ENCODE data around the gene SH3RF2. TPM values are rescaled to one million over a fixed set of nuclear protein-coding genes. Genes with fewer than 3 reads are reported as not detected.
A peak's percentile ranks its signal among the peaks of the same experiment; 100 is the strongest.

SH3RF2 gene
- total RNA-seq, 2 experiments from 2014 or later: not detected

DNA sequence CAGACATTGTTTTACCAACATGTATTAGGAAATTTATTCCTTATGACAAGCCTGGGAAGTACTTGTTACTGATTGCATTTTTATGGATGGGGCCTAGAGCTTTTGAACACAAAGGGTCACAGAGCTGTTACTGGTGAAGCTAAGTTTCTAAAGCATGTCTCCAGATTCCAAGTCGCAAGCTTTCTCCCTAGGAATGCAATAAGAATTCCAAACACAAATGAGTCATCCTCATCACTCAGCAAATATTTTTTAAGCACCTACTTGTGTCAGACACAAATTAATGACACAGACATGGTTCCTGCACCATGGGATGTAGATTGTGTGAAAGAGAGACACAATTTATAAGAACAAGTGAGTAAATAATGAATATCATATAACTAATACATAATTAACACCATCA is 11.0 kb upstream of the SH3RF2 start:
- H3K36me3 Mint-ChIP-seq (ENCODE audit: low read depth): no peaks in the 10 kb centered on the region
- no peaks in the 10 kb centered on the region for H3K4me1 Mint-ChIP-seq (ENCODE audit: low read depth)
- no peaks in the 10 kb centered on the region for H3K9me3 Mint-ChIP-seq
- TF ChIP-seq, protein P1, sequence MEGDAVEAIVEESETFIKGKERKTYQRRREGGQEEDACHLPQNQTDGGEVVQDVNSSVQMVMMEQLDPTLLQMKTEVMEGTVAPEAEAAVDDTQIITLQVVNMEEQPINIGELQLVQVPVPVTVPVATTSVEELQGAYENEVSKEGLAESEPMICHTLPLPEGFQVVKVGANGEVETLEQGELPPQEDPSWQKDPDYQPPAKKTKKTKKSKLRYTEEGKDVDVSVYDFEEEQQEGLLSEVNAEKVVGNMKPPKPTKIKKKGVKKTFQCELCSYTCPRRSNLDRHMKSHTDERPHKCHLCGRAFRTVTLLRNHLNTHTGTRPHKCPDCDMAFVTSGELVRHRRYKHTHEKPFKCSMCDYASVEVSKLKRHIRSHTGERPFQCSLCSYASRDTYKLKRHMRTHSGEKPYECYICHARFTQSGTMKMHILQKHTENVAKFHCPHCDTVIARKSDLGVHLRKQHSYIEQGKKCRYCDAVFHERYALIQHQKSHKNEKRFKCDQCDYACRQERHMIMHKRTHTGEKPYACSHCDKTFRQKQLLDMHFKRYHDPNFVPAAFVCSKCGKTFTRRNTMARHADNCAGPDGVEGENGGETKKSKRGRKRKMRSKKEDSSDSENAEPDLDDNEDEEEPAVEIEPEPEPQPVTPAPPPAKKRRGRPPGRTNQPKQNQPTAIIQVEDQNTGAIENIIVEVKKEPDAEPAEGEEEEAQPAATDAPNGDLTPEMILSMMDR (IDR thresholded peaks at IDR 0.05): no peak
- H3K27me3 Mint-ChIP-seq: no peaks in the 10 kb centered on the region
- ATAC-seq (no peak), DNase-seq (no peak)
- CTCF ChIA-PET: no interaction called here
- H3K4me3 Mint-ChIP-seq: no peak overlapping the region
- intact Hi-C loops (cut with micrococcal nuclease): no loop called here
- H3K27ac Mint-ChIP-seq: no peak overlapping the region
- POLR2A ChIA-PET: no interaction called here

DNA sequence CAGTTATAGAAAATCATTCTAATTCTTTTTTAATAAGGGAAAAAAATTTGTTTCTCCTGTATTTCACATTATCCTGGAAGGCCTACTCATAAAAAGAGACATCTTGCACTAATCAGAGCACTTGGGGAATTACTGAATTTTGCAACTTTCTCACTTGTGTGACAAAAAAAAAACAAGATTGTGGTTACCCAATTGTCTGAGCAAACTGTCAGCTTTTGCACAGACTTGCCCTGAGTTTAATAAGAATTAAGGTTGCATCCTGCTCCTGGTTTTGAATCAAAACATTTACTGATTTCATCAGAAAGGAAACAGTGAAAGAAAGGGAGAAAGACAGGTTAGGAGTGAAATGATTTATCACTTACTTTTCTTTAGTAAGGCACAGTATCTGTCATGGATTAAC is 10.6 kb upstream of the SH3RF2 start:
- ATAC-seq: no peak
- no peak for DNase-seq
- ChIA-PET CTCF (no interaction called here), POLR2A (no interaction called here)
- Mint-ChIP-seq H3K9me3 (no peaks in the 10 kb centered on the region), H3K27me3 (peaks cover 2% of the 10 kb centered on the region), H3K4me1 (ENCODE audit: low read depth) (no peaks in the 10 kb centered on the region), H3K36me3 (ENCODE audit: low read depth) (no peaks in the 10 kb centered on the region), H3K27ac (no peak overlapping the region), H3K4me3 (no peak overlapping the region)
- intact Hi-C loops (cut with micrococcal nuclease): no loop called here
- TF ChIP-seq, protein P1 (IDR thresholded peaks at IDR 0.05): no peak

DNA sequence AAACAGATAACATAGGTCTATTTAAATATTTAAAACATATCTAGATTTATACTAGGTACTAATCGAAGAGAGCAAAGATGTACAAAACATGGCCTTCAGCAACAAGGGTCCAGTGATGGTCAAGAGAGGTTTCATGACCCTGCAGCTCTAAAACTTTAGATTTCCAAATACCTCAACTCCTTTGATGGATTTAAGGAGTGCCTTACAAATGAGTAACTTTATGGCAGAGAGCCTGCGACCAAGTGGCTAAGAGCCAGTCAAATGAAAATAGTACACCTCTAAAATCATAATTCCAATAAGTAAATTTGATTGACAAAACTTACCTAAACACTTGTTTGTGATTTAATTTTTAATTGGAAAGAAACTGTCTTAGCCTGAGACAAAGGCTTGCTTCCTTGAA is 4.7 kb upstream of the SH3RF2 start:
- ATAC-seq (no peak), DNase-seq (no peak)
- ChIA-PET CTCF (no interaction called here), POLR2A (interaction anchor here (1.0 kb wide), 1 partner anchor 127 kb away, joined by 3 read pairs; no protein-coding TSS in a partner anchor)
- intact Hi-C loops (cut with micrococcal nuclease): no loop called here
- Mint-ChIP-seq H3K27ac (no peak overlapping the region), H3K9me3 (no peaks in the 10 kb centered on the region), H3K36me3 (ENCODE audit: low read depth) (no peaks in the 10 kb centered on the region), H3K4me1 (ENCODE audit: low read depth) (peaks cover 6% of the 10 kb centered on the region), H3K27me3 (peaks cover 14% of the 10 kb centered on the region), H3K4me3 (no peak overlapping the region)
- TF ChIP-seq, protein P1 (IDR thresholded peaks at IDR 0.05): no peak

DNA sequence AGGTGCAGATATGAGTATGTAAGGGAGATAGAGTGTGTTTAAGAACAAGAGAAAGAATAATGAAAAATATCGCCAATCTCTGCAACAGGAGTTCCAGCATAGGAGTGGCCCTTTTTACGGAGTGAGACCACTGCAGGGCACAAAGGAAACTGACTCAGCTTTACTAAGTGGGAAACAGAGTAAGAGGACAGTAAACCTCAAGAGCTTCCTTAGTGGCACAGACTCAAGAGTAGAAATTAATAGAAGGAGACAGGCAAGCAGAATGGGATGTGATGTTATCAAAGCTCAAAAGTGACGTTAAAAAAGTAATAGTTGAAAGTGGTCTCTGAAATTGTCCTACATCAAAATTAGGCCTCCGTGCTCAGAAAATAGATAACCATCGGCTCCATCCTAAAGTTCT is 2.1 kb upstream of the SH3RF2 start:
- intact Hi-C loops (cut with micrococcal nuclease): no loop called here
- ATAC-seq (no peak), DNase-seq (no peak)
- H3K36me3 Mint-ChIP-seq (ENCODE audit: low read depth): no peaks in the 10 kb centered on the region
- CTCF ChIA-PET: no interaction called here
- POLR2A ChIA-PET: no interaction called here
- H3K4me1 Mint-ChIP-seq (ENCODE audit: low read depth): peaks cover 12% of the 10 kb centered on the region
- H3K4me3 Mint-ChIP-seq: no peak overlapping the region
- no peaks in the 10 kb centered on the region for H3K9me3 Mint-ChIP-seq
- H3K27ac Mint-ChIP-seq: no peak overlapping the region
- TF ChIP-seq, protein P1 (IDR thresholded peaks at IDR 0.05): no peak
- peaks cover 24% of the 10 kb centered on the region for H3K27me3 Mint-ChIP-seq

DNA sequence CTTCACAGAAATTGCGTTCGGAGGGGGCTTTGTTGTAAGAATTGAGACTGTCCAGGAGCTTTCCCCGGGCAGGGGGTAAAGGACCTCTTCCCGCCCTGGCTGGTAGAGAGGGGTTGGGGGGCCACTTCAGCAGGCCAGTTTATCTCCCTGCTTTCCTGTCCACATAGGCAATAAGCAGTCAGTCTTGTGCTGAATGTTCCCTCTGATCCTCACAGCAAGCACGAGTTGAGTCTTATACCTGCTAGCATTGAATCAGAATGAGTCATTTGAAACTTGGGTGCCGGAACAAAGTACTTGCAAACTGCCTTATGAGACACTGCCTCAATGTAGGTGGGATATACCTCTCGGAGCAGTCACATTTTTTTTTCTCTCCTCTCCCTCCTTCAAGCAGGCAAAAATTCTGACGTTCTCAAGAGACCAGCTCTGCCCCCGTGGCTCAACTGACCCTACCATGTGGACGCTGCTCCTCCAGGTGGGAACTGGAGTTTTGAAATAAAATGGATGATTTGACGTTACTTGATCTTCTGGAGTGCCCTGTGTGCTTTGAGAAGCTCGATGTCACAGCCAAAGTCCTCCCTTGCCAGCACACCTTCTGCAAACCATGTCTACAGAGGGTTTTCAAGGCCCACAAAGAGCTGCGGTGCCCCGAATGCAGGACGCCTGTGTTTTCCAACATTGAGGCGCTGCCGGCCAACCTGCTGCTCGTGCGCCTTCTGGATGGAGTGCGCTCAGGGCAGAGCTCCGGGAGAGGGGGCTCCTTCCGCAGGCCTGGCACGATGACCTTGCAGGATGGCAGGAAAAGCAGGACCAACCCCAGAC is 1.3 kb downstream of the SH3RF2 start:
- peaks cover 29% of the 10 kb centered on the region for H3K27me3 Mint-ChIP-seq
- ATAC-seq (peak; percentile 57), DNase-seq (peak; percentile 15)
- no peak overlapping the region for H3K27ac Mint-ChIP-seq
- ChIA-PET POLR2A (interaction anchor here (1.4 kb wide), 1 partner anchor 8 kb away, joined by 3 read pairs; no protein-coding TSS in a partner anchor), CTCF (no interaction called here)
- H3K4me1 Mint-ChIP-seq (ENCODE audit: low read depth): peaks cover 18% of the 10 kb centered on the region
- intact Hi-C loops (cut with micrococcal nuclease): no loop called here
- no peak overlapping the region for H3K4me3 Mint-ChIP-seq
- TF ChIP-seq, protein P1 (IDR thresholded peaks at IDR 0.05): no peak
- H3K36me3 Mint-ChIP-seq (ENCODE audit: low read depth): no peaks in the 10 kb centered on the region
- H3K9me3 Mint-ChIP-seq: no peaks in the 10 kb centered on the region

Data from activated CD8-positive, alpha-beta T cell treated with anti-CD3 and anti-CD28 coated beads for 36 hours (primary cell).